PC-9 (cell line): ENCODE results near the gene SMCO3. TPM values are rescaled to one million over a fixed set of nuclear protein-coding genes. Genes with fewer than 3 reads are reported as not detected.

Experiments
- BruUV-seq: library from RNA; stranded (reverse); fragments of 400-500 nt; replicated peaks from 2 replicates; lab custom pipeline; 2021; lab: Mats Ljungman, UMichigan
- CTCF ChIA-PET: fragments of 300-600 bp; sonication (Branson Sonifier 250); formaldehyde crosslinking; loops from one replicate; lab custom pipeline; 2022; ENCODE audit warnings: antibody characterized with exemption; lab: Charles Lee
- POLR2A ChIA-PET: fragments of 300-600 bp; sonication (Branson Sonifier 250); formaldehyde crosslinking; loops from one replicate; lab custom pipeline; 2022; ENCODE audit warnings: antibody characterized with exemption; ENCODE audit not compliant: unreplicated experiment; lab: Charles Lee
- DNase-seq, 2 experiments: peaks; one replicate each; pipeline versions ENCODE4 v3.0.0 to v3.0.0-alpha.2; 2015 to 2022; ENCODE audit warnings: mixed read lengths in 1 of 2
- H2AFZ ChIP-seq: fragments of 200-600 bp; sonication (generic); 2 replicates; pipeline ENCODE4 v1.8.1; 2017; ENCODE audit warnings: antibody characterized with exemption
- H3F3A ChIP-seq: fragments of 200-600 bp; sonication (generic); 2 replicates; pipeline ENCODE4 v1.8.1; 2017; ENCODE audit warnings: antibody characterized with exemption, mild to moderate bottlenecking, low read depth; ENCODE audit not compliant: insufficient read depth
- H3K27ac ChIP-seq: fragments of 200-600 bp; sonication (generic); 2 replicates; pipeline ENCODE4 v1.6.1; 2016; ENCODE audit warnings: mixed run types
- H3K27me3 ChIP-seq: fragments of 200-600 bp; sonication (generic); 2 replicates; pipeline ENCODE4 v1.6.1; 2016; ENCODE audit warnings: low read depth, mixed run types; ENCODE audit not compliant: insufficient read depth
- H3K36me3 ChIP-seq: fragments of 200-600 bp; sonication (generic); 2 replicates; pipeline ENCODE4 v1.6.1; 2016; ENCODE audit warnings: low read depth, mixed run types
- H3K4me1 ChIP-seq: fragments of 200-600 bp; sonication (generic); replicated peaks from 2 replicates; pipeline ENCODE4 v1.6.1; 2016; ENCODE audit warnings: mixed run types; ENCODE audit not compliant: insufficient read depth
- H3K4me2 ChIP-seq: fragments of 200-600 bp; sonication (generic); 2 replicates; pipeline ENCODE4 v1.6.1; 2017; ENCODE audit warnings: mixed run types
- H3K4me3 ChIP-seq: fragments of 200-600 bp; sonication (generic); 2 replicates; pipeline ENCODE4 v1.6.1; 2016; ENCODE audit warnings: mixed run types
- H3K79me2 ChIP-seq: fragments of 200-600 bp; sonication (generic); 2 replicates; pipeline ENCODE4 v1.6.1; 2017; ENCODE audit warnings: low read depth, mixed run types
- H3K9me2 ChIP-seq: fragments of 200-600 bp; sonication (generic); 2 replicates; pipeline ENCODE4 v1.8.1; 2017; ENCODE audit warnings: mild to moderate bottlenecking; ENCODE audit not compliant: insufficient read depth
- H3K9me3 ChIP-seq: fragments of 200-600 bp; sonication (generic); 2 replicates; pipeline ENCODE4 v1.8.1; 2016; ENCODE audit warnings: low read depth; ENCODE audit not compliant: insufficient read depth
- H4K20me1 ChIP-seq: fragments of 200-600 bp; sonication (generic); 2 replicates; pipeline ENCODE4 v1.8.1; 2017; ENCODE audit not compliant: insufficient read depth
- EZH2 ChIP-seq: fragments of 200-600 bp; sonication (generic); IDR thresholded peaks from 2 replicates; pipeline ENCODE4 v1.8.0; 2017; ENCODE audit warnings: antibody characterized with exemption, low read depth
- intact Hi-C: fragments of 100-400 bp; cut with micrococcal nuclease; formaldehyde crosslinking; loops from one replicate; pipeline ENCODE4 v1.10.0; 2022; ENCODE audit not compliant: unreplicated experiment
- total RNA-seq: library from RNA; stranded (reverse); gene quantifications from 2 replicates; pipeline ENCODE4 v1.2.3, GENCODE V29; 2021
- TF ChIP-seq, protein P1 (sequence below): fragments of 200-600 bp; sonication (generic); conservative IDR thresholded peaks from 2 replicates; pipeline ENCODE4 v1.6.1; 2017; ENCODE audit warnings: mixed run types, antibody characterized with exemption, mild to moderate bottlenecking, moderate library complexity

Gene SMCO3
- total RNA-seq, 1 experiment from 2014 or later: not detected

DNA sequence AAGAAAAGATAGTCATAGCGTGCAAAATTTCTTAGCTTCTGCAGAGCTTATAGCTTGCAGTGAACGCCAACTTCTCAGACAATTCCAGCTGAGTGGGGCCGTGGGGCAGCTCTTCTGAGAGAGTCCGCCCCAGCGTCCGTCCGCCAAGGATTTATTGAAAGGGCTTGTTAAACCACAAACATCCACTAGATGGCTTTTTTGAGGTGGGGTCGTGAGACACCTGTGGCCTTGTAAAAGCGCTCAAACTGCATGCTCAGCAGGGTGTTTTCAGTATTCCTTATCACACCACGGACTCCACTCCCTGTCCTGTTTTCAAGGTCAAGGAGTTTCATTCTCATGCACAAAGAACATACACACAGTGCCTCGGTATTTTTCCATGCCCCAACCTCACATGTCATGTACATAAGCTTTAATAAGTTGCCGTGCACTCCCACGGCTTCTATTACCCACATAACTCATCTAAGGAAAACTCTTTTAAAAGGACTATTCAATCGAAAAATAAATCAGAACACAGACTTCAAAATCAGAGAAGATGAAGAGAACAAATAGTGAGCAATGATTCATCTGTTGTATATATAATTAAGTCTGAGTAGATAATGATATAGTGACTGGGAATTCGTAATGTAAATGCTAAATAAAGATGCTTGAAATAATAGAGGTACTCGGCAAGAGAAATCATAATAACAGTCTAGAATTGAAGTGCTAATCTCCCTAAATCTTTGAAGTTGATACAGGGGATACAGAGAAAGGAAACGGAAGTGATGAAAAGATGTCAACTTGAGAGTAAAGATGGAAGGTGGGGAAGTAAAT lies 57.4 kb downstream of the SMCO3 start:
- DNase-seq: no peak
- H3K9me3 ChIP-seq: peaks cover 8% of the 10 kb centered on the region; the same call in 1 of the 2 replicates
- no peaks in the 10 kb centered on the region for H3F3A ChIP-seq
- intact Hi-C loops: no loop called here
- no peak overlapping the region for H3K4me3 ChIP-seq
- H2AFZ ChIP-seq: no peak overlapping the region
- H3K4me1 ChIP-seq: no peaks in the 10 kb centered on the region
- TF ChIP-seq, protein P1, sequence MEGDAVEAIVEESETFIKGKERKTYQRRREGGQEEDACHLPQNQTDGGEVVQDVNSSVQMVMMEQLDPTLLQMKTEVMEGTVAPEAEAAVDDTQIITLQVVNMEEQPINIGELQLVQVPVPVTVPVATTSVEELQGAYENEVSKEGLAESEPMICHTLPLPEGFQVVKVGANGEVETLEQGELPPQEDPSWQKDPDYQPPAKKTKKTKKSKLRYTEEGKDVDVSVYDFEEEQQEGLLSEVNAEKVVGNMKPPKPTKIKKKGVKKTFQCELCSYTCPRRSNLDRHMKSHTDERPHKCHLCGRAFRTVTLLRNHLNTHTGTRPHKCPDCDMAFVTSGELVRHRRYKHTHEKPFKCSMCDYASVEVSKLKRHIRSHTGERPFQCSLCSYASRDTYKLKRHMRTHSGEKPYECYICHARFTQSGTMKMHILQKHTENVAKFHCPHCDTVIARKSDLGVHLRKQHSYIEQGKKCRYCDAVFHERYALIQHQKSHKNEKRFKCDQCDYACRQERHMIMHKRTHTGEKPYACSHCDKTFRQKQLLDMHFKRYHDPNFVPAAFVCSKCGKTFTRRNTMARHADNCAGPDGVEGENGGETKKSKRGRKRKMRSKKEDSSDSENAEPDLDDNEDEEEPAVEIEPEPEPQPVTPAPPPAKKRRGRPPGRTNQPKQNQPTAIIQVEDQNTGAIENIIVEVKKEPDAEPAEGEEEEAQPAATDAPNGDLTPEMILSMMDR: 0 out of 2 replicates have a peak, but pooled peaks have one; percentile 17
- no peak for TF ChIP-seq EZH2
- no peaks in the 10 kb centered on the region; the same call in 1 of the 2 replicates for H4K20me1 ChIP-seq
- no peak overlapping the region for H3K27ac ChIP-seq
- no peaks in the 10 kb centered on the region for H3K79me2 ChIP-seq
- no peaks in the 10 kb centered on the region for H3K27me3 ChIP-seq
- H3K9me2 ChIP-seq: no peaks in the 10 kb centered on the region
- ChIA-PET CTCF (no interaction called here), POLR2A (no interaction called here)
- BruUV-seq: no TSS peak
- H3K4me2 ChIP-seq: no peak overlapping the region
- H3K36me3 ChIP-seq: no peaks in the 10 kb centered on the region

Other genes with a start within 250 kb of the SMCO3 start
- 13.8 and 17.8 TPM in 2 replicates for gene PLBD1, start 246.3 kb downstream of the SMCO3 start, total RNA-seq
- gene GUCY2C, start 117.6 kb downstream of the SMCO3 start, total RNA-seq: not detected in 2 replicates
- 65.8 and 124 TPM in 2 replicates for gene WBP11, start 10.7 kb downstream of the SMCO3 start, total RNA-seq
- gene C12orf60, start 10.5 kb downstream of the SMCO3 start, total RNA-seq: 3.3 and 4.0 TPM in 2 replicates
- not detected in 2 replicates for gene ART4, start 29.3 kb upstream of the SMCO3 start, total RNA-seq
- 79.8 and 89.3 TPM in 2 replicates for gene MGP, start 71.7 kb upstream of the SMCO3 start, total RNA-seq
- 14.9 and 33.4 TPM in 2 replicates for gene ERP27, start 124.4 kb upstream of the SMCO3 start, total RNA-seq
- gene ARHGDIB, start 147.4 kb upstream of the SMCO3 start, total RNA-seq: 307 and 470 TPM in 2 replicates
- gene PDE6H, start 158.9 kb upstream of the SMCO3 start, total RNA-seq: not detected in 2 replicates